Esophagus (tissue), 2 donors: Measurements from ENCODE around the gene SRMS. TPM values are rescaled to one million over a fixed set of nuclear protein-coding genes. Genes with fewer than 3 reads are reported as not detected.

Experiments
- H3K27ac ChIP-seq, 2 donors: one replicate each; pipeline ENCODE4 v1.5.1; 2013; ENCODE audit warnings: low read depth in 2 of 2, mild to moderate bottlenecking in 2 of 2, inconsistent platforms in 1 of 2, low read length in 1 of 2, moderate library complexity in 1 of 2
- H3K27me3 ChIP-seq, 2 donors: one replicate each; pipeline ENCODE4 v1.6.1; 2013; ENCODE audit warnings: low read length in 2 of 2, control low read depth in 1 of 2, mild to moderate bottlenecking in 1 of 2; ENCODE audit not compliant: insufficient read depth in 2 of 2, control insufficient read depth in 1 of 2
- H3K36me3 ChIP-seq, 2 donors: one replicate each; pipeline ENCODE4 v1.6.1; 2013; ENCODE audit warnings: low read length in 1 of 2; ENCODE audit not compliant: control insufficient read depth in 2 of 2, insufficient read depth in 2 of 2
- H3K4me1 ChIP-seq, 2 donors: one replicate each; pipeline ENCODE4 v1.6.1; 2013; ENCODE audit warnings: low read length in 1 of 2; ENCODE audit not compliant: control insufficient read depth in 2 of 2, insufficient read depth in 2 of 2
- H3K4me3 ChIP-seq, 2 donors: one replicate each; pipeline ENCODE4 v1.5.1; 2013; ENCODE audit warnings: low read length in 2 of 2, mild to moderate bottlenecking in 2 of 2, low read depth in 1 of 2, moderate library complexity in 1 of 2
- H3K9me3 ChIP-seq, 2 donors: one replicate each; pipeline ENCODE4 v1.6.1; 2013; ENCODE audit warnings: mild to moderate bottlenecking in 2 of 2, low read depth in 1 of 2, low read length in 1 of 2, moderate library complexity in 1 of 2; ENCODE audit not compliant: control insufficient read depth in 2 of 2, insufficient read depth in 1 of 2
- WGBS, 2 donors: extraction: QIAGEN DNeasy Blood & Tissue Kit; methylation state at CpG; one replicate each; pipeline ENCODE4 v1.1.7; 2013; 5-methylcytosine and 5-hydroxymethylcytosine counted together
- polyA plus RNA-seq, 2 donors: library from polyadenylated mRNA; stranded (reverse); fragments of 200-250 nt; gene quantifications; one replicate each; pipeline ENCODE4 v1.2.3, GENCODE V29; 2013
- donor health status: healthy with polysubstance abuse.
- donor health status: Bipolar disorder and iron deficiency.

Gene SRMS
- polyA plus RNA-seq, 2 donors = 0.04 TPM; not detected in 1

- no peaks in the 10 kb centered on the region for H3K36me3 ChIP-seq
- WGBS, 2 donors = 71 to 82% methylated on average over 29 of the region's 29 CpGs
- H3K4me3 ChIP-seq = no peak overlapping the region
- peaks cover 0 to 31% of the 10 kb centered on the region in 2 donors for H3K4me1 ChIP-seq
- peaks cover 0 to 5% of the 10 kb centered on the region in 2 donors for H3K9me3 ChIP-seq
- H3K27ac ChIP-seq = peak overlapping the region in 1 of 2 donors; percentile 3
- H3K27me3 ChIP-seq = no peaks in the 10 kb centered on the region
Measured at GRCh38 chr20:63539441-63540370, 7.8 kb downstream of the SRMS start.

- Histone ChIP-seq H3K4me3 (no peak overlapping the region), H3K27me3 (no peaks in the 10 kb centered on the region), H3K27ac (peak overlapping the region in 1 of 2 donors; percentile 97), H3K4me1 (peaks cover 0 to 37% of the 10 kb centered on the region in 2 donors), H3K36me3 (no peaks in the 10 kb centered on the region), H3K9me3 (no peaks in the 10 kb centered on the region)
- WGBS, 2 donors = 52 to 57% methylated on average over 12 of the region's 12 CpGs
Measured at GRCh38 chr20:63539092-63539430, 8.5 kb downstream of the SRMS start.

GRCh38 chr20:63538204-63539091, 9.1 kb downstream of the SRMS start:
- Histone ChIP-seq H3K4me1 (peaks cover 0 to 42% of the 10 kb centered on the region in 2 donors), H3K4me3 (no peak overlapping the region), H3K9me3 (no peaks in the 10 kb centered on the region), H3K27me3 (no peaks in the 10 kb centered on the region), H3K36me3 (no peaks in the 10 kb centered on the region), H3K27ac (peak overlapping the region; percentile 94 to 97)
- 27 to 35% methylated on average over 26 to 27 of the region's 27 CpGs for WGBS, 2 donors

GRCh38 chr20:63537525-63538203, 9.9 kb downstream of the SRMS start:
- peak overlapping the region; percentile 94 to 97 for H3K27ac ChIP-seq
- peak overlapping the region; percentile 67 to 69 for H3K4me3 ChIP-seq
- H3K36me3 ChIP-seq = no peaks in the 10 kb centered on the region
- no peaks in the 10 kb centered on the region for H3K9me3 ChIP-seq
- H3K27me3 ChIP-seq = no peaks in the 10 kb centered on the region
- H3K4me1 ChIP-seq = peaks cover 0 to 42% of the 10 kb centered on the region in 2 donors
- 7 to 9% methylated on average over 27 to 34 of the region's 34 CpGs for WGBS, 2 donors

- Histone ChIP-seq H3K27ac (peak within 1 kb of the TSS; percentile 94 to 97), H3K36me3 (peaks cover 0 to 4% of the 10 kb centered on the region in 2 donors), H3K27me3 (no peaks in the 10 kb centered on the region), H3K4me3 (peak within 1 kb of the TSS; percentile 67 to 69), H3K4me1 (peaks cover 0 to 42% of the 10 kb centered on the region in 2 donors), H3K9me3 (peaks cover 0 to under 1% of the 10 kb centered on the region in 2 donors)
- 30 to 43% methylated on average over 20 to 29 of the region's 29 CpGs for WGBS, 2 donors
Measured at GRCh38 chr20:63536997-63537524, 10.5 kb downstream of the SRMS start, which contains the start of gene PTK6. Gene PTK6 (minus strand): TSS chr20:63537376. CDS start chr20:63537314, 62 bp downstream.

GRCh38 chr20:63536241-63536977, 11.1 kb downstream of the SRMS start:
- Histone ChIP-seq H3K27me3 (no peaks in the 10 kb centered on the region), H3K27ac (peak overlapping the region; percentile 94 to 97), H3K4me3 (peak overlapping the region; percentile 67 to 69), H3K4me1 (peaks cover 0 to 47% of the 10 kb centered on the region in 2 donors), H3K36me3 (peaks cover 0 to 7% of the 10 kb centered on the region in 2 donors), H3K9me3 (peaks cover 0 to 2% of the 10 kb centered on the region in 2 donors)
- WGBS, 2 donors = 39 to 43% methylated on average over 35 of the region's 35 CpGs

GRCh38 chr20:63534831-63535651, 12.5 kb downstream of the SRMS start:
- H3K27me3 ChIP-seq = no peaks in the 10 kb centered on the region
- peaks cover 0 to 40% of the 10 kb centered on the region in 2 donors for H3K4me1 ChIP-seq
- H3K36me3 ChIP-seq = peaks cover 0 to 12% of the 10 kb centered on the region in 2 donors
- WGBS, 2 donors = 28 to 35% methylated on average over 40 to 49 of the region's 49 CpGs
- peaks cover 0 to 2% of the 10 kb centered on the region in 2 donors for H3K9me3 ChIP-seq
- H3K27ac ChIP-seq = peak overlapping the region; percentile 94 to 95
- peak overlapping the region; percentile 13 to 47 for H3K4me3 ChIP-seq

DNA sequence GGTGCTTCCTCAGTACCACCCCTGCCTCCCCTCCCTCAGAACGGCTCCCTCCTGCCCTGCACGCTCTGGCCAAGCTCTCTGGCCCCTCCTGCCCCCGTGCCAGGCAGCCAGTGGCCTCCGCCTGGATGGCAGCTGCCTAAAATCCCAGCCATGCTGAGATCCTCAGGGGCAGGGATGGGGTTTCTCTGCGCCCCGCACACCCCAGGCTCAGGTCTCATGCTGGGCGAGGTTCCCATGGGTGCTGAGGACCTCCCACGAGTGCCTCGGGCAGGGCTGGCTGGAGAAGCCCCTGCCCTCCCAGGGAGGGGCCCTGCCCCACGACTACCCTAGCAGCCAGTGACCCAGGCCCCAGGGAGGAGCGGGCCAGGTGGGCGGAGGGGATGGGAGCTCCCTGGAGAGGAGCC, 13.1 kb downstream of the SRMS start:
- Histone ChIP-seq H3K9me3 (peaks cover 0 to 2% of the 10 kb centered on the region in 2 donors), H3K36me3 (peaks cover 0 to 18% of the 10 kb centered on the region in 2 donors), H3K4me1 (peaks cover 0 to 42% of the 10 kb centered on the region in 2 donors), H3K27ac (peak overlapping the region; percentile 94 to 95), H3K4me3 (peak overlapping the region; percentile 13 to 47), H3K27me3 (no peaks in the 10 kb centered on the region)
- 35 to 44% methylated on average over 12 of the region's 12 CpGs for WGBS, 2 donors
